MM.1S (cell line): ENCODE results near the gene TLE1.

Source experiments
- DNase-seq: peaks from one replicate; pipeline ENCODE4 v3.0.0-alpha.2; 2015
- H2AFZ ChIP-seq: fragments of 300-600 bp; sonication (generic); 2 replicates; pipeline ENCODE4 v1.6.0; 2016; ENCODE audit warnings: antibody characterized with exemption, low read length
- H3F3A ChIP-seq: fragments of 300-600 bp; sonication (generic); 2 replicates; pipeline ENCODE4 v1.6.1; 2016; ENCODE audit warnings: mild to moderate bottlenecking, antibody characterized with exemption, low read length, moderate library complexity, mixed read lengths; ENCODE audit not compliant: insufficient read depth
- H3K27ac ChIP-seq: fragments of 300-600 bp; sonication (generic); 2 replicates; pipeline ENCODE4 v1.5.1; 2016; ENCODE audit warnings: mild to moderate bottlenecking, low read length
- H3K27me3 ChIP-seq: fragments of 300-600 bp; sonication (generic); replicated peaks from 2 replicates; pipeline ENCODE4 v1.6.0; 2016; ENCODE audit warnings: low read length; ENCODE audit not compliant: insufficient read depth
- H3K36me3 ChIP-seq: fragments of 300-600 bp; sonication (generic); replicated peaks from 2 replicates; pipeline ENCODE4 v1.6.1; 2016; ENCODE audit warnings: mild to moderate bottlenecking, low read length, mixed read lengths; ENCODE audit not compliant: insufficient read depth
- H3K4me1 ChIP-seq: fragments of 300-600 bp; sonication (generic); 2 replicates; pipeline ENCODE4 v1.6.1; 2016; ENCODE audit warnings: low read length, mixed read lengths
- H3K4me2 ChIP-seq: fragments of 300-600 bp; sonication (generic); 2 replicates; pipeline ENCODE4 v1.6.0; 2016; ENCODE audit warnings: low read depth, low read length
- H3K4me3 ChIP-seq: fragments of 300-600 bp; sonication (generic); 2 replicates; pipeline ENCODE4 v1.5.1; 2016; ENCODE audit warnings: low read length, mixed read lengths
- H3K79me2 ChIP-seq: fragments of 300-600 bp; sonication (generic); 2 replicates; pipeline ENCODE4 v1.6.1; 2016; ENCODE audit warnings: mixed run types, low read length, mixed read lengths
- H3K9ac ChIP-seq: fragments of 300-600 bp; sonication (generic); 2 replicates; pipeline ENCODE4 v1.6.1; 2016; ENCODE audit warnings: low read length, mixed read lengths
- H3K9me2 ChIP-seq: fragments of 300-600 bp; sonication (generic); replicated peaks from 2 replicates; pipeline ENCODE4 v1.6.1; 2016; ENCODE audit warnings: mild to moderate bottlenecking, low read length, mixed read lengths; ENCODE audit not compliant: insufficient read depth
- H3K9me3 ChIP-seq: fragments of 300-600 bp; sonication (generic); replicated peaks from 2 replicates; pipeline ENCODE4 v1.6.1; 2016; ENCODE audit warnings: mild to moderate bottlenecking, low read length, mixed read lengths; ENCODE audit not compliant: insufficient read depth
- H4K20me1 ChIP-seq: fragments of 300-600 bp; sonication (generic); 2 replicates; pipeline ENCODE4 v1.6.1; 2016; ENCODE audit warnings: mild to moderate bottlenecking, low read length, moderate library complexity, mixed read lengths; ENCODE audit not compliant: insufficient read depth
- EZH2 ChIP-seq: fragments of 300-600 bp; sonication (generic); optimal IDR thresholded peaks from 2 replicates; pipeline ENCODE3; 2017; ENCODE audit warnings: low read depth, mild to moderate bottlenecking, antibody characterized with exemption, low read length, mixed read lengths
- EZH2phosphoT487 ChIP-seq: fragments of 300-600 bp; sonication (generic); IDR thresholded peaks from 2 replicates; pipeline ENCODE4 v1.6.1; 2018; ENCODE audit warnings: antibody characterized with exemption, low read length
- TF ChIP-seq, protein P1 (sequence below): fragments of 300-600 bp; sonication (generic); IDR thresholded peaks from 2 replicates; pipeline ENCODE4 v1.5.1; 2016; ENCODE audit warnings: antibody characterized with exemption, low read length, mixed read lengths

The TLE1 gene

DNA sequence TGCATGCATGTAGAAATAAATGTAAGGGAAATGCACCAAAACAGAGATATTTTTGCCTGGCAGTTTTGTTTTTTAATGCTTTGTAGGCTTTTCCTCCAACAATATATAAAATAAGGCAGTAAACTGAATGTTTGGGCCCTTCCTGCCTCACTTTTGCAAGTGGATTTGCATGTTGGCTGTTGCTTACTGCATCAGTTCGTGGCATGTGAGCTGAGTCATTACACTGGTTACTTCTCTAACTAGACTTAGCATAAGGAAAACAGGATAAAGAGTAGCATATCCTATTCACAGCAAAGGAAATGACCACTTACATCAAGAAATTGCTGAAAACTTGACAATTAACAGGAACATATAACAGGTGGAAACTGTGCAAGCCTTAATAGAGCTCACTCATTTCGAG, 113.4 kb downstream of the TLE1 start:
- H3K27ac ChIP-seq = no peak overlapping the region
- TF ChIP-seq EZH2phosphoT487 (no peak), EZH2 (no peak)
- TF ChIP-seq, protein P1, sequence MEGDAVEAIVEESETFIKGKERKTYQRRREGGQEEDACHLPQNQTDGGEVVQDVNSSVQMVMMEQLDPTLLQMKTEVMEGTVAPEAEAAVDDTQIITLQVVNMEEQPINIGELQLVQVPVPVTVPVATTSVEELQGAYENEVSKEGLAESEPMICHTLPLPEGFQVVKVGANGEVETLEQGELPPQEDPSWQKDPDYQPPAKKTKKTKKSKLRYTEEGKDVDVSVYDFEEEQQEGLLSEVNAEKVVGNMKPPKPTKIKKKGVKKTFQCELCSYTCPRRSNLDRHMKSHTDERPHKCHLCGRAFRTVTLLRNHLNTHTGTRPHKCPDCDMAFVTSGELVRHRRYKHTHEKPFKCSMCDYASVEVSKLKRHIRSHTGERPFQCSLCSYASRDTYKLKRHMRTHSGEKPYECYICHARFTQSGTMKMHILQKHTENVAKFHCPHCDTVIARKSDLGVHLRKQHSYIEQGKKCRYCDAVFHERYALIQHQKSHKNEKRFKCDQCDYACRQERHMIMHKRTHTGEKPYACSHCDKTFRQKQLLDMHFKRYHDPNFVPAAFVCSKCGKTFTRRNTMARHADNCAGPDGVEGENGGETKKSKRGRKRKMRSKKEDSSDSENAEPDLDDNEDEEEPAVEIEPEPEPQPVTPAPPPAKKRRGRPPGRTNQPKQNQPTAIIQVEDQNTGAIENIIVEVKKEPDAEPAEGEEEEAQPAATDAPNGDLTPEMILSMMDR = no peak
- H3K79me2 ChIP-seq = no peaks in the 10 kb centered on the region
- DNase-seq = no peak
- H3K9ac ChIP-seq = no peak overlapping the region
- no peaks in the 10 kb centered on the region for H4K20me1 ChIP-seq
- H3K9me2 ChIP-seq = no peaks in the 10 kb centered on the region
- H3K9me3 ChIP-seq = no peaks in the 10 kb centered on the region
- no peaks in the 10 kb centered on the region for H3K36me3 ChIP-seq
- no peak overlapping the region for H3K4me3 ChIP-seq
- no peaks in the 10 kb centered on the region for H3K4me1 ChIP-seq
- H3K27me3 ChIP-seq = no peaks in the 10 kb centered on the region
- no peak overlapping the region for H3K4me2 ChIP-seq
- H3F3A ChIP-seq = no peaks in the 10 kb centered on the region
- no peak overlapping the region for H2AFZ ChIP-seq

DNA sequence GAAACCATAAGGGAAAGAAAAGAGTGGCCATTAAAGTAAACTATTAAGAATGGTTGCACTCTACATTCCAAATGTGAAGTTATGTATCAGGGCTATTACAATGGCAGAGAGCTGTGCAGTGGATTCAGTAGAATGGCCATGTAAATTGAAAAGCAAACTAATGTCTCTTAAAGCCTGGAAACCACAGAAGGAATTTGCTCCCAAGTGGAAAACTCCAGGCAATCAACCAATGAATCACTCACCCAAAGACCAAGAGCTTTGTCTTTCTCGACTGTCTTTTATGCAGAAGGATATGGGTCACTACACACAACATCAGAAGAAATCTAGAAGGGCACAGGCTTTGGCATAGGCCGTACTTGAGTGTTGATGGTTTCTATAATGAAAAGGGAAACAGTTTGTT, 114.9 kb downstream of the TLE1 start:
- Histone ChIP-seq H3K4me1 (no peaks in the 10 kb centered on the region), H3K27me3 (no peaks in the 10 kb centered on the region), H4K20me1 (no peaks in the 10 kb centered on the region), H3K9me3 (no peaks in the 10 kb centered on the region), H3K36me3 (no peaks in the 10 kb centered on the region), H3K79me2 (no peaks in the 10 kb centered on the region), H3K4me2 (no peak overlapping the region), H2AFZ (no peak overlapping the region), H3K4me3 (no peak overlapping the region), H3K27ac (no peak overlapping the region), H3F3A (no peaks in the 10 kb centered on the region), H3K9ac (no peak overlapping the region), H3K9me2 (no peaks in the 10 kb centered on the region)
- TF ChIP-seq EZH2phosphoT487 (no peak), EZH2 (no peak)
- TF ChIP-seq, protein P1 = no peak
- DNase-seq = no peak

DNA sequence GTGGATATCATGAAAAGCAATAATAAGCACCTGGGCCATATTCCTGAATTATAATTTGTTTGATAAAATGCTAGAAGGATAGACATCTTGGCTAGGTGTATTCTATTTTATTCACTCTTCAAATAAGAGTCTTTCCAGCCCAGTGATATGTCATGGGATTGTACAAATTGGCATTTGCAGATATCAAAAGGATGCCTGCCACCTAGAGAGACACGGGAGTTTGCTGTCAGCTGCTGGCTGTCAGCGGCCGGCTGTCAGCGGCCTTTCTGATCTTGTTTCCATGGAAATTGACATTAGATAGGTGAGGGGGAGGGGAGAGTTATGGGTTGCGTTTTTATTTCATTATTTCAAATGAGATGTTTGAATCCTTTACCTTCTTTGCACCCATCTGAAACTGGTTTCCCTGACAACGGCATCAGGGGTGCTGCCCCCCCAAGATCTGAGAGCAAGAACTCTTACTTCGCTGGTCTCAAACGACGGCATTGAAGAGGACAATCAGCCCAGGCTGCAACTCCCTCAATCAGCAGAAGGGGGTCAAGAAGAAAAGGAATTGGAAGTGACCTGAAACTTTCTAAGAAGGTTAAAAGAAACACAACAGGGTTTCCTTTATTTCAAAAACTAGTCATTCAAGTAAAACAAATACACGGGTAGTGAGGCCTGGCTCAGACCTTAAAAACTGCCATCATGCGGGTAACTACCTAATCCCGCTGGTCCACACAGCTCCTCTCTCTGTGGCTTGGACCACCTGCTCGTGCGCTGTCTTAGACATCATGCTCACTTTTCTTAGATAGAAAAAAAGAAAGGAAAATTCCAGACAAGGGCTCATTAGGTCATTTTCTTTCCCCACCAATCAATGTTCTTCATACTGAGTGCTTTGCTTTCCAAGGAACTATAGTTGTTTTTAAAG, 115.7 kb downstream of the TLE1 start:
- Histone ChIP-seq H3F3A (no peaks in the 10 kb centered on the region), H3K27me3 (no peaks in the 10 kb centered on the region), H3K4me1 (no peaks in the 10 kb centered on the region), H3K4me2 (no peak overlapping the region), H3K9ac (no peak overlapping the region), H3K9me2 (no peaks in the 10 kb centered on the region), H4K20me1 (no peaks in the 10 kb centered on the region), H3K36me3 (no peaks in the 10 kb centered on the region), H2AFZ (no peak overlapping the region), H3K27ac (no peak overlapping the region), H3K9me3 (no peaks in the 10 kb centered on the region), H3K4me3 (no peak overlapping the region), H3K79me2 (no peaks in the 10 kb centered on the region)
- TF ChIP-seq EZH2phosphoT487 (no peak), EZH2 (no peak)
- TF ChIP-seq, protein P1 = no peak
- DNase-seq = no peak
